GM12891 (cell line): ENCODE data around the gene LAMA5.

Source experiments
- DNase-seq: peaks from one replicate; pipeline ENCODE4 v3.0.0; 2011; ENCODE audit warnings: low spot score; ENCODE audit not compliant: insufficient read length
- FAIRE-seq: peaks from 2 replicates; lab custom pipeline; 2011; peaks lifted over from hg19 to GRCh38; lab: Jason Lieb, UNC
- PAX5 ChIP-seq: IDR thresholded peaks from 2 replicates; pipeline ENCODE4 v1.6.1; 2011; ENCODE audit warnings: low read length, moderate library complexity, mild to moderate bottlenecking; ENCODE audit not compliant: insufficient read depth, severe bottlenecking
- POLR2A ChIP-seq: IDR thresholded peaks from 2 replicates; pipeline ENCODE4 v1.6.1; 2011; ENCODE audit warnings: low read depth, low read length, control low read depth
- POLR2AphosphoS5 ChIP-seq: IDR thresholded peaks from 2 replicates; pipeline ENCODE4 v1.6.1; 2011; ENCODE audit warnings: low read depth, low read length, control low read depth
- POU2F2 ChIP-seq: IDR thresholded peaks from 2 replicates; pipeline ENCODE4 v1.6.1; 2011; ENCODE audit warnings: low read depth, mild to moderate bottlenecking, control low read depth, low read length, moderate library complexity
- SPI1 ChIP-seq: IDR thresholded peaks from 2 replicates; pipeline ENCODE4 v1.6.1; 2011; ENCODE audit warnings: low read depth, low read length, control low read depth
- TAF1 ChIP-seq: IDR thresholded peaks from 2 replicates; pipeline ENCODE4 v1.6.1; 2011; ENCODE audit warnings: low read depth, low read length, control low read depth

The LAMA5 gene

DNA sequence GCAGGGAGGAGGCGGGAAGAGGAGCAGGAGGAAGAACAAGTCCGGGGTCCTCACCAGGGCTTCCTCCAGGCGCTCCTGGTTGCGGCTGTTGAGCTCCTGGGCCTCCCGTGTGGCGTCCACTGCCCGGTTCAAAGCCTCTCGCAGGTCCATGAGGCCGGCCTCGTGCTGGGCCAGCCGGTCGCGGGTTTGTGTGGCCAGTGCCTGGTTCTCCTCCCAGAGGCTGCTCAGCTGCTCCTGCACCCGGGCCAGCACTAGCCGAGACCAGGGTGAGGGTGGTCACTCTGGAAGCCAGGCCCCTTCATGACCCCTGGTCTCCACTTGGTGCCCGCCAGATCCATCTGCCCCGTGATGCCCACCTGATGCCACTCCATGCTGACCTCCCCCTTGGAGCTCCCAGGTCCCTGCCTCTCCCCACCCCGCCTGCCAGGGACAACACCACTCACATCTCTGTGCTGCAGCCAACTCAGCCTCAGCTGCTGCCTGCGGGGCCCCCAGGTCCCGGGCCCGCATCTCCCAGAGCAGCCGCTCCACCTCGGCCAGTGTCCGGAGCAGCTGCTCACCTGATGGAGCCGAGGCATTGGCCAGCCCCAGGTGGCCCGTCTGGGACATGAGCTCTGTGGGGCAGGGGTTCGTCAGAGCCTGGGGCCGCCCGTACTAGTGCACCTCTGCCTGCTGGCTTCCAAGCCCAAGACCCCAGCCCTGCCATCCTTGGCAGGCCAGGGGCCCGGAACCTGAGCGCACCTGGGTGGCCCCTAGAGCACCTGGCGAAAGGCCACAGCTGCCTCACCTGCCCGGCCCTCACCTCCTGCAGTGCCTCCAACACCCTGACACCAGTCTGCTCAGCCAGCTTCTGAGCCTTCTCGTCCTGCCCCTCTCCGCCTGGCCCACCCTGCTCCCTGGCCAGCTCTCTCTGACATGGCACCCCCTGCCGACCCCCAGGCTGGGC is 48.4 kb downstream of the LAMA5 start:
- TF ChIP-seq POLR2A = no peak
- TF ChIP-seq TAF1 = no peak
- TF ChIP-seq POLR2AphosphoS5 = no peak
- TF ChIP-seq SPI1 = no peak
- TF ChIP-seq PAX5 = no peak
- TF ChIP-seq POU2F2 = no peak
- FAIRE-seq = no peak
- no peak for DNase-seq

DNA sequence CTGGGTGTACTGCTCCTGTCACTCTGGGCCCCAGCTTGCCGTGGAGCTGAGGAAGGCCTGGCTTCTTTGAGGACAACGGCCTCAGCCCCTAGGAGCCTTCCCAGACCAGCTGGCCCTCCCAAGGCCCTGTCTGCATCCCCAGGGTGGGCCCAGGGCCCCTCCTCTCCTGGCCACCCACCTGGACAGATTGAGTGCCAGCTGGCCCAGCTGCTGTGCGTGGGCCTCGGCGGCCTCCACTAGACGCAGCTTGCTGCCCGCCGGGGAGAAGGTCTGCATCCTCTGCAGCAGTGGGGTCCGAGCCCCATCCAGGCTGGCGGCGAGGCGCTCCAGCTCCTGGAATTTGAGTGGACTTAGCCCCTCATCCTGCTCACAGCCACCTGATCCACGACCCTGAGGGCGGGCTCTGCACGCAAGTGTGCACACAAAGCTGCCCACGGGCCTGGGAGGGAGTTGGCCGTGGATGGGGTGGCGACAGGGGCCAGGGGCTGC is 49.9 kb downstream of the LAMA5 start:
- no peak for DNase-seq
- TF ChIP-seq POLR2AphosphoS5 = no peak
- TF ChIP-seq SPI1 = no peak
- no peak for TF ChIP-seq POU2F2
- TF ChIP-seq PAX5 = no peak
- TF ChIP-seq TAF1 = no peak
- TF ChIP-seq POLR2A = no peak
- no peak for FAIRE-seq

DNA sequence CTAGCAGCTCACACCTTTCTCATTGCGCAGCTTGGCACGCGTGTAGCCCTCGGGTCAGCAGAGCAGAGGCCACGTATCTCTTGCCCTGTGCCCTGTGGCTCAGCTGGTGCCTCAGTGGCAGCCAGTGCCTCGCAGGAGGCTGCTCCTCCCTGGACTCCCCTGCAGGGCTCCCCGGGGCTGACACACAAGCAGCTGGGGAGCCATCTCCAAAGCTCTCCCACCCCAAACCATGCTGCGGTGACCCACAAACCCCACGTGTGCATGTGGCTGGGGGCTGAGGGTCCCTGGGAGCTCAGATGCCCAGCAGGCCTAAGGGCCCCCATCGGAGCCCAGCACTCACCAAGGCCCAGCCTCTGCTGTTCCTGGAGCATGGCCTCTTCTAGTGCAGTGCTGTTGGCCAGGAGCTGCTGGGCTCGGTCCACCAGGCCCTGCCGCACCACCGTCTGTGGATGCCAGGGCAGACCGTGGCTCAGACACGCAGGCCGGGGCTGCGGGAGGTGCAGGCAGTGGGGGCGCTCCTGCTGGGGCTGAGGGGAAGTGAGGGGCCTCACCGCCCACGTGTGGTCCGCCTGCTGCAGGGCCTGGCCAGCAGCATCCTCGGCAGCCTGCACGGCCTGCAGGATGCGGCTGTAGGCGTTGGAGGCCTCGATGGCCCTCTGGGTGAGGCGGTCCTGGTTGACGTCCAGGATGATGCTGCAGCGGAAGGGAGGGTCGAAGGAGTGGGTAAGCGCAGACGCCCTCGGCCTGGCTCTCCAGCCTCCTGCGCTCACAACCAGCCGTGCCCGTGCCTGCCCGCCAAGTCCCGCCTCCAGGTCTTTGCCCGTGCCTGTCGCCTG is 50.6 kb downstream of the LAMA5 start:
- FAIRE-seq (no peak), DNase-seq (no peak)
- TF ChIP-seq SPI1 = no peak
- no peak for TF ChIP-seq TAF1
- TF ChIP-seq POLR2AphosphoS5 = no peak
- no peak for TF ChIP-seq POLR2A
- no peak for TF ChIP-seq POU2F2
- TF ChIP-seq PAX5 = no peak

DNA sequence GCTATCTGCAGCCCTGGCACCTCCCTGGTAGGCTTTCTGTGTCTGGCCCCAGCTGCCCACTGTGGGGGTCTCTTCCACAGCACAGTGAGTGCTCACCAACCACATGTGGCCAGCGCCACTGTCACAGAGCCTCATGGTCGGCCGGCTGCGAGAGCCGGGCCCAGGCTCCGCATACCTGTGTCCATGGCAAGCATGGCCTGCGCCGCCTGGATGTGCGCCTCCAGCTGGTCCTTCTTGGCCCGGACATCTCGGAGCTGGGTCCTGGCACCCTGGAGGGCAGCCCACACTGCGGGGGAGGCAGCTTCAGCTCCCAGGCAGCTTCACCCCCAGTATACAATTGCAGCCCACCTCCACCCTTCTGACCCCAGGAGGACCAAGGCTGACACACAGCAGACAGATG is 51.3 kb downstream of the LAMA5 start:
- no peak for TF ChIP-seq TAF1
- TF ChIP-seq POLR2A = no peak
- FAIRE-seq = no peak
- DNase-seq = no peak

DNA sequence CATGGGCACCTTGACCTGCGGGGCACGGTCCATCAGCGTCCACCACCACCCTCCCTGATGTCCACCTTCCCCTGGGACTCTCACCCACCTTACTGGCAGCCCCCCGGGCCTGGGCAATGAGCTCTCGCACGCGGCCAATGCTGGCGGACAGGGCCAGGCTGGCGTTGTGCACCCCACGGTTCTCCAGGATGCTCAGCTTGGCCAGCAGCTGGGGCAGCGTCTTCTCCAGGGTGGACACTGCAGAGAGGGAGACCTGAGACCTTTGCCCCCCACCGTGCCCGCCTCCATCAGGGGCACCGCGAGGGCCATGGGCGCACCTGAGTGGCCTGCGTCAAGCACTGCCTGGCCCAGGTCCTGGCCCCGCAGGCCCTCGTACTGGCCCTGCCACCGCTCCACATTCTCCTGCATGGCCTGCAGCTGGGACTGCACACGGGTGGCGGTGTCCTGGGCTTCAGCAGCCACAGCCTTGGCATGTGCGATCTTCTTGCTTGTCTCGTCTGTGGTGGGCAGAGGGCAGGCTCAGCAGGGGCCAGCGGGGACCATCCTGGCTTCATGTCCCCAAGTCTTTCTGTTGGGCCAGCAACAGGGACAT is 52.3 kb downstream of the LAMA5 start:
- TF ChIP-seq SPI1 (no peak), POLR2AphosphoS5 (no peak)
- FAIRE-seq (no peak), DNase-seq (no peak)

DNA sequence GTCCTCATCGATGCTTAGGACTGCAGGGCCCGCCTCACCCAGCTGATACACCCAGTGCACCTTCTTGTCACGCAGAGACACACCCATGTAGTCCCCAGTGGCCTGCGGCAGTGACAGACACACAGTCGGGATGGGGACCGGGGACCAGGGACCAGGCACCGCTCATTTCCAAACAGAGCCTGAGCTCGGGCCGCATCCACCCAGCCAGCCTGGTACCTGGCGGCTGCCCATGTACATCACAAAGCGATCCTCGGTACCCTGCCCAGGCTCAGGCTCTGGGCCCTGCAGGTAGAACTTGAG is 52.8 kb downstream of the LAMA5 start:
- TF ChIP-seq POLR2AphosphoS5 = no peak
- no peak for TF ChIP-seq SPI1
- no peak for TF ChIP-seq TAF1
- no peak for TF ChIP-seq PAX5
- FAIRE-seq = no peak
- no peak for DNase-seq

DNA sequence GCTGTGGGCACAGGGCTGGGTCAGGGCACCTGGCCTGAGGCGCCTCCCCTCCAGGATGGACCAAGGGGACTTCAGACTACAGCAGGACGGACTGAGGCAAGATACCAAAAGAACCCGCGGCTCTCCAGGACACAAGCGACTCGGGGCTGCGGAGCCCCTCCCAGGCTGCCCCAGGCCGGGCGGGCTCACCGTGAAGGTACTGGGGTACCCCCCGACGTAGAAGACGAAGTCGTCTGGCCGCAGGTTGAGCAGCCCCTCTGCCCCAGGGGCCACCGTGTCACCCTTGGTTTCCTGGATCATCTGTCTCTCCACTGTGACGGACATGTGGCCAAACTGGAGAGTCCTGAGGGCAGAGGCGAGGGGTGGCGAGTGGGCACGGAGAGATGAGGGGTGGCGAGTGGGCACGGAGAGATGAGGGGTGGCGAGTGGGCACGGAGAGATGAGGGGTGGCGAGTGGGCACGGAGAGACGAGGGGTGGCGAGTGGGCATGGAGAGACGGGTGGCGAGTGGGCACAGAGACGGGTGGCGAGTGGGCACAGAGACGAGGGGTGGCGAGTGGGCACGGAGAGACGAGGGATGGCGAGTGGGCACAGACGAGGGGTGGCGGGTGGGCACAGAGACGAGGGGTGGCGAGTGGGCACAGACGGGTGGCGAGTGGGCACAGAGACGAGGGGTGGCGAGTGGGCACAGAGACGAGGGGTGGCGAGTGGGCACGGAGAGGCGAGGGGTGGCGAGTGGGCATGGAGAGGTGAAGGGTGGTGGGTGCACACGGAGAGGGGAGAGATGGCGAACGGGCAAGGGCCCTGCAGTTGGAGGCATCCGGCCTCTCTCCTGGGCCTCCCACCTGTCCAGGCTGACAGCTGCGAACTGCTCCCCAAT is 53.4 kb downstream of the LAMA5 start:
- FAIRE-seq = no peak
- TF ChIP-seq POU2F2 (no peak), SPI1 (no peak), PAX5 (no peak), TAF1 (no peak), POLR2A (no peak), POLR2AphosphoS5 (no peak)

DNA sequence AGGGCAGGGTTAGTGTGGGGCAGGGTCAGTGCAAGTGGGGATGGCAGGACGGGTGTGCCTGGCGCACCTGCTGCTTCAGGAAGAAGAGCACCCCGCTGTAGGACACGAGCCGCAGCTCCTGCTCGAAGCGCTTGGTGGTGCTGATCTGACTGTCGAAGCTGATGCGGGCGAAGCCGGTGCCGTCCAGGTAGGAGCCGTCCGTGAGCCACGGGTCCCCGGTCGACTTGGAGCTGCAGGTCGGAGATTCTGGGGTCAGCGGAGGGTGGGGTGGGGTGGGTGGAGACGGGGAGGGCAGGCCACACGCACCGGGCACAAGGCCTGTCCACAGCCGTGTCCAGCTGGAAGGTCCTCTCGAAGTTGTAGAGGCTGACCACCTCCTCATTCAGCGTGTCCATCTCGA is 54.1 kb downstream of the LAMA5 start:
- no peak for TF ChIP-seq SPI1
- no peak for TF ChIP-seq POU2F2
- no peak for TF ChIP-seq POLR2AphosphoS5
- TF ChIP-seq TAF1 = no peak
- TF ChIP-seq PAX5 = no peak
- no peak for TF ChIP-seq POLR2A
- no peak for FAIRE-seq
- DNase-seq = no peak

More for the DNA sequence above, 53.4 kb downstream of the LAMA5 start:
- DNase-seq = no peak

DNA sequence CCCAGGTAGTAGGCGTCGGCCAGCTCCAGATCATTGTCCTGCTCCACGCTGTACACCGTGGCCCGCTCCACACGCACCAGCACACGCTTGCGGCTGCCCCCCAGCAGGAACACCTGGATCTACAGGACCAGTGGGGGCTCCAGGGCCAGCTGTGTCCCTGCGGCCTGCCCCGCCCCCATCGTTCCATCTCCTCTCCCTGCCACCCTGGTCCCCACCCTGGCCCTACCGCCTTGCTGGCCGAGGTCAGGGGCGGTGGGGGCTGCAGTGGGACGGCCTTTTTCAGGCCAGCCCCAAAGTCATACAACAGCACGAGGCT is 54.5 kb downstream of the LAMA5 start:
- no peak for FAIRE-seq
- TF ChIP-seq POLR2AphosphoS5 (no peak), PAX5 (no peak), SPI1 (no peak), TAF1 (no peak), POLR2A (no peak), POU2F2 (no peak)
- DNase-seq = no peak
